ENCODE measurements around the gene YBEY.

DNA sequence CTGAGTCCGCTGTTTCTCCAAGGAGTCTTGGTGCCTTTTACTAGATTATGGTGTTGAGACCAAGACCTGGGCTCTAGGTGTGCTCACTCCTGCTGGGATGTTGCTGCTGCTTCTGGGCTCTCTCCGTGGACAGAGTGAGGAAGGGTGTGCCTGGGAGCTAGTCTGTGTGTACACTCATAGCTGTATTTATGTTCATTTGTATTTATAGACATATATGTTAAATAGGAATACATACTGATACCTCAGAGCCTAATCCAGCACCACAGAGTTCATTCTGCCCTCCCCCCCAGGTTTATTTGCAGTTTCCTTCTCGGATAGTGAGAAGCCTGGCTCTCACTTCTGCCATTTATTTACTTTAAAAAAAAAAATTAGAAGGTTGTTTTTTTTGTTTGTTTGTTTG lies 50.5 kb downstream of the YBEY start:
- TF ChIP-seq, protein P1, sequence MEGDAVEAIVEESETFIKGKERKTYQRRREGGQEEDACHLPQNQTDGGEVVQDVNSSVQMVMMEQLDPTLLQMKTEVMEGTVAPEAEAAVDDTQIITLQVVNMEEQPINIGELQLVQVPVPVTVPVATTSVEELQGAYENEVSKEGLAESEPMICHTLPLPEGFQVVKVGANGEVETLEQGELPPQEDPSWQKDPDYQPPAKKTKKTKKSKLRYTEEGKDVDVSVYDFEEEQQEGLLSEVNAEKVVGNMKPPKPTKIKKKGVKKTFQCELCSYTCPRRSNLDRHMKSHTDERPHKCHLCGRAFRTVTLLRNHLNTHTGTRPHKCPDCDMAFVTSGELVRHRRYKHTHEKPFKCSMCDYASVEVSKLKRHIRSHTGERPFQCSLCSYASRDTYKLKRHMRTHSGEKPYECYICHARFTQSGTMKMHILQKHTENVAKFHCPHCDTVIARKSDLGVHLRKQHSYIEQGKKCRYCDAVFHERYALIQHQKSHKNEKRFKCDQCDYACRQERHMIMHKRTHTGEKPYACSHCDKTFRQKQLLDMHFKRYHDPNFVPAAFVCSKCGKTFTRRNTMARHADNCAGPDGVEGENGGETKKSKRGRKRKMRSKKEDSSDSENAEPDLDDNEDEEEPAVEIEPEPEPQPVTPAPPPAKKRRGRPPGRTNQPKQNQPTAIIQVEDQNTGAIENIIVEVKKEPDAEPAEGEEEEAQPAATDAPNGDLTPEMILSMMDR (IDR thresholded peaks at IDR 0.05): no peak
- TF ChIP-seq POLR2A (IDR thresholded peaks at IDR 0.05): no peak

Measured in heart left ventricle (tissue), 13 donors.